HG03571 (cell line): ENCODE results near the gene CDH4.

Experiments used
- ATAC-seq: cut with Tn5 transposase; IDR thresholded peaks from one replicate; pipeline ENCODE4 v1.9.1; 2021; ENCODE audit not compliant: unreplicated experiment

The CDH4 gene

GRCh38 chr20:61324906-61325305 lies 72.8 kb downstream of the CDH4 start:
- ATAC-seq: no peak

- ATAC-seq: no peak
Measured at GRCh38 chr20:61325718-61326117, 73.7 kb downstream of the CDH4 start.

- no peak for ATAC-seq
Measured at GRCh38 chr20:61328911-61329558, 77.0 kb downstream of the CDH4 start.

GRCh38 chr20:61330441-61330840 lies 78.4 kb downstream of the CDH4 start:
- ATAC-seq: no peak

- no peak for ATAC-seq
Measured at GRCh38 chr20:61331543-61331942, 79.5 kb downstream of the CDH4 start.

- no peak for ATAC-seq
Measured at GRCh38 chr20:61332016-61332975, 80.2 kb downstream of the CDH4 start.

- no peak for ATAC-seq
Measured at GRCh38 chr20:61333484-61334108, 81.5 kb downstream of the CDH4 start.

- ATAC-seq: no peak
Measured at GRCh38 chr20:61340157-61340556, 88.1 kb downstream of the CDH4 start.

GRCh38 chr20:61341605-61342004 lies 89.5 kb downstream of the CDH4 start:
- ATAC-seq: no peak

GRCh38 chr20:61343934-61344333 lies 91.9 kb downstream of the CDH4 start:
- no peak for ATAC-seq

- no peak for ATAC-seq
Measured at GRCh38 chr20:61345656-61346055, 93.6 kb downstream of the CDH4 start.

- no peak for ATAC-seq
Measured at GRCh38 chr20:61346996-61347395, 94.9 kb downstream of the CDH4 start.

GRCh38 chr20:61347443-61347842 lies 95.4 kb downstream of the CDH4 start:
- no peak for ATAC-seq

GRCh38 chr20:61349447-61350165 lies 97.5 kb downstream of the CDH4 start:
- no peak for ATAC-seq

- no peak for ATAC-seq
Measured at GRCh38 chr20:61350500-61351250, 98.6 kb downstream of the CDH4 start.

GRCh38 chr20:61352346-61353260 lies 100.5 kb downstream of the CDH4 start:
- no peak for ATAC-seq

GRCh38 chr20:61353261-61354000 lies 101.4 kb downstream of the CDH4 start:
- ATAC-seq: no peak

- no peak for ATAC-seq
Measured at GRCh38 chr20:61354001-61354390, 101.9 kb downstream of the CDH4 start.

- no peak for ATAC-seq
Measured at GRCh38 chr20:61354501-61354900, 102.4 kb downstream of the CDH4 start.
